ENCODE measurements around the gene DNAH14.
"Not testable (repeated sequence)": the region's sequence is repeated elsewhere in the genome, so short reads cannot be mapped to it uniquely, and the experiment has no call there.

The DNAH14 gene

GRCh38 chr1:224929335-224930237 is at the start of gene DNAH14:
DNAH14 (plus strand) TSS chr1:224929675; CDS start chr1:224952703, 23,028 bp downstream.
- no peak for DNase-seq

GRCh38 chr1:224880593-224881307 is 48.7 kb upstream of the DNAH14 start:
- no peak for DNase-seq

GRCh38 chr1:224881308-224881692 is 48.2 kb upstream of the DNAH14 start:
- DNase-seq = not testable (repeated sequence)

GRCh38 chr1:224881762-224882211 is 47.7 kb upstream of the DNAH14 start:
- no peak for DNase-seq

- DNase-seq = no peak
Observed at GRCh38 chr1:224882264-224882663, 47.2 kb upstream of the DNAH14 start.

- no peak for DNase-seq
Observed at GRCh38 chr1:224883091-224883490, 46.4 kb upstream of the DNAH14 start.

GRCh38 chr1:224884361-224884801 is 45.1 kb upstream of the DNAH14 start:
- no peak for DNase-seq

- DNase-seq = not testable (repeated sequence)
Observed at GRCh38 chr1:224885376-224885775, 44.1 kb upstream of the DNAH14 start.

- DNase-seq = no peak
Observed at GRCh38 chr1:224894915-224895314, 34.6 kb upstream of the DNAH14 start.

- no peak for DNase-seq
Observed at GRCh38 chr1:224896130-224896781, 33.2 kb upstream of the DNAH14 start.

GRCh38 chr1:224897529-224898327 is 31.7 kb upstream of the DNAH14 start:
- DNase-seq = no peak

- DNase-seq = no peak
Observed at GRCh38 chr1:224898937-224899336, 30.5 kb upstream of the DNAH14 start.

GRCh38 chr1:224900062-224900630 is 29.3 kb upstream of the DNAH14 start:
- no peak for DNase-seq

GRCh38 chr1:224901087-224901810 is 28.2 kb upstream of the DNAH14 start:
- DNase-seq = no peak

GRCh38 chr1:224903955-224904354 is 25.5 kb upstream of the DNAH14 start:
- no peak for DNase-seq

- DNase-seq = no peak
Observed at GRCh38 chr1:224906340-224906739, 23.1 kb upstream of the DNAH14 start.

- DNase-seq = no peak
Observed at GRCh38 chr1:224911217-224911616, 18.3 kb upstream of the DNAH14 start.

- DNase-seq = no peak
Observed at GRCh38 chr1:224914292-224914900, 15.1 kb upstream of the DNAH14 start.

GRCh38 chr1:224919508-224919907 is 10.0 kb upstream of the DNAH14 start:
- no peak for DNase-seq

- no peak for DNase-seq
Observed at GRCh38 chr1:224920930-224921329, 8.5 kb upstream of the DNAH14 start.

GRCh38 chr1:224921354-224921753 is 8.1 kb upstream of the DNAH14 start:
- DNase-seq = no peak

All from activated T-cell treated with anti-CD3 and anti-CD28 coated beads, Interleukin-2, amount 50 U/mL, for 1 hour (primary cell).